ENCODE results near the gene RCAN2.

DNA sequence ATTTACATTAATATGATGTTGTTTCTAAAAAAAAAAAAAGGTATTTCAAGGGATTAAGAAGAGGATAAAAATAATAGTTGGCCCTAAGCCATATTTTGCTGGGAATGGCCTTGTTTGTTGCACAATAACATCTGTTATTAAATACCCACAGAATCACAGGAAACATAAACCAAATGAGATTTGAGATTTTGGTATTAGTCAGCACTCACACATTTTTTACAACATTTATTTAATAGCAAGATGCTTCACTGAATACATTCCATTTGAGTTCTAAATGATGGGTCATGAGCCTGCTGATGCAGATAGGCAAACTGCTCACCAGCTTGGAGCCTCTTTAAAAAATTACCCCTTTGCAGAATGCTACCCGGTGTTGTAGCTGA lies 227.6 kb downstream of the RCAN2 start:
- no peak for TF ChIP-seq POLR2A (IDR thresholded peaks at IDR 0.05)
- TF ChIP-seq, protein P1, sequence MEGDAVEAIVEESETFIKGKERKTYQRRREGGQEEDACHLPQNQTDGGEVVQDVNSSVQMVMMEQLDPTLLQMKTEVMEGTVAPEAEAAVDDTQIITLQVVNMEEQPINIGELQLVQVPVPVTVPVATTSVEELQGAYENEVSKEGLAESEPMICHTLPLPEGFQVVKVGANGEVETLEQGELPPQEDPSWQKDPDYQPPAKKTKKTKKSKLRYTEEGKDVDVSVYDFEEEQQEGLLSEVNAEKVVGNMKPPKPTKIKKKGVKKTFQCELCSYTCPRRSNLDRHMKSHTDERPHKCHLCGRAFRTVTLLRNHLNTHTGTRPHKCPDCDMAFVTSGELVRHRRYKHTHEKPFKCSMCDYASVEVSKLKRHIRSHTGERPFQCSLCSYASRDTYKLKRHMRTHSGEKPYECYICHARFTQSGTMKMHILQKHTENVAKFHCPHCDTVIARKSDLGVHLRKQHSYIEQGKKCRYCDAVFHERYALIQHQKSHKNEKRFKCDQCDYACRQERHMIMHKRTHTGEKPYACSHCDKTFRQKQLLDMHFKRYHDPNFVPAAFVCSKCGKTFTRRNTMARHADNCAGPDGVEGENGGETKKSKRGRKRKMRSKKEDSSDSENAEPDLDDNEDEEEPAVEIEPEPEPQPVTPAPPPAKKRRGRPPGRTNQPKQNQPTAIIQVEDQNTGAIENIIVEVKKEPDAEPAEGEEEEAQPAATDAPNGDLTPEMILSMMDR (IDR thresholded peaks at IDR 0.05): no peak

Measured in ovary (tissue), 3 donors.